Adrenal gland (tissue), 5 donors: ENCODE results near the gene SLC37A1.

Experiments
- CTCF ChIP-seq, 6 experiments: fragments of 450-650 bp in 4 of 6; fragments of 200-600 bp in 2 of 6; sonication (generic) in 1 of 6; IDR thresholded peaks; 1 replicate in 5 of 6; 2 replicates in 1 of 6; pipeline versions ENCODE4 v1.5.1 to v1.8.0; 2016 to 2021; ENCODE audit warnings: antibody characterized with exemption in 6 of 6, mild to moderate bottlenecking in 2 of 6, moderate library complexity in 1 of 6
- POLR2A ChIP-seq, 2 donors: fragments of 450-650 bp; IDR thresholded peaks; one replicate each; pipeline ENCODE4 v1.6.1; 2017; ENCODE audit warnings: antibody characterized with exemption in 2 of 2, mild to moderate bottlenecking in 2 of 2, moderate library complexity in 1 of 2
- donor health status: DM: no; HTN: no; CAD: no.

- TF ChIP-seq CTCF (IDR thresholded peaks at IDR 0.05) = no peak
- no peak for TF ChIP-seq POLR2A (IDR thresholded peaks at IDR 0.05)
These were observed 93.5 kb downstream of the SLC37A1 start for GRCh38 chr21:42607102-42607501.
